NB4 (cell line): ENCODE measurements around the gene RFC3.

Experiments
- CTCF ChIP-seq: IDR thresholded peaks from one replicate; pipeline ENCODE4 v1.5.1; 2012; ENCODE audit warnings: low read depth, low read length
- POLR2A ChIP-seq: IDR thresholded peaks from 2 replicates; pipeline ENCODE4 v1.6.1; 2011; ENCODE audit warnings: mild to moderate bottlenecking; ENCODE audit not compliant: insufficient read length; ENCODE audit errors: extremely low read depth

DNA sequence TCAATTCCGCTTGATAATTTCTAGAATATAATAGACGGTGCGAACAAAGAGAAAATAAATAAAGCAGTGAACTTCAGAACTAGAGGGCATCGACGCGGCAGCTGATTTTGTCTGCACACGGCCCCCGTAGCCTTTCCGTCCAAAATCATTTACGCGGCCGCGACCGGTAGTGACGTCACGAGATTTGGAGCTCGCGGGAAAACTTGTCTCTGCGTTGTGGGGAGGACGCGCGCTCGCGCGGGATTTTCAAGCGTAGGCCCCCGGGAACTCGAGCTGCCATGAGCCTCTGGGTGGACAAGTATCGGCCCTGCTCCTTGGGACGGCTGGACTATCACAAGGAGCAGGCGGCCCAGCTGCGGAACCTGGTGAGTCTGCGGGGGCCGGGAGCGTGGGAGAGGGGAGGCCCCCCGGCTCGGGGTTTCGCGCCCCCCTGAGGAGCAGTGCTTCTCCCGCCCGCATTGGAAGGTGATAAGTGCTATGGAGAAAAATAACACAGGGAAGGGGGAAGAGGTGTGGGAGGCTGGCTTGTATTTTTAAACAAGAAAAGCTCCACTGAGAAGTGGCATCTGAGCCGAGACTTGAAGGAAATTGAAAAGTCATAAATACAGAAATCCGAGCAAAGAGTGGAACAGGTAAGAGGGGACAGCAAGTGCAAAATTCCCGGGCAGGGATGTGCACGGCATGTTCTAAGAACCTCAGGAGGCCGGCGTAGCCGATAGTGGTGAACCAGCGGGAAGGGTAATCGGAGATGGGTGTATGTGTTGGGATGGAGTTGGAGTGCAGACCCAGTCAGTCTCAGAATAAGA lies at the start of gene RFC3:
- TF ChIP-seq POLR2A (peak; percentile 96), CTCF (no peak)
